ENCODE measurements around the gene BAZ1A.
A peak's percentile ranks its signal among the peaks of the same experiment; 100 is the strongest.

Gene BAZ1A

DNA sequence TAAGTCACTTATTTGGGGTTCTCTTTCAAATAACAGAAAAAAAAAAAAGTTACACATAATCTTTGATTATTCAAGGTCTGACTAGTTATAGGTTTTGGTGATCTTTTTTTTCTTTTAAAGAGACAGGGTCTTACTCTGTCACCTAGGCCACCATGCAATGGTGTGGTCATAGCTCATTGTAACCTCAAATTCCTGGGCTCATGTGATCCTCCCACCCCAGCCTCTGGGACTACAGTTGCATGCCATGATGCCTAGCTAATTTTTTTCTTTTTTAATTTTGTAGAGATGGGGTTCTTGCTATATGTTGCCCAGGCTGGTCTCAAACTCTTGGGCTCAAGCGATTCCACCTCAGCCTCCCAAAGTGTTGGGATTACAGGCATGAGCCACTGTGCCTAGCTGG lies 104.3 kb downstream of the BAZ1A start:
- no peaks in the 10 kb centered on the region for H3K9me3 ChIP-seq
- H3K4me1 ChIP-seq (ENCODE audit: control insufficient read depth in 1 of 2, insufficient read depth in 1 of 2, low read depth in 1 of 2, low read length in 1 of 2), result no peaks in the 10 kb centered on the region
- peaks cover 93% of the 10 kb centered on the region for H3K36me3 ChIP-seq
- no peaks in the 10 kb centered on the region for H3K27me3 ChIP-seq
- no peak overlapping the region for H3K4me3 ChIP-seq (ENCODE audit: low read depth in 1 of 2, low read length in 1 of 2)
- TF ChIP-seq, protein P1, sequence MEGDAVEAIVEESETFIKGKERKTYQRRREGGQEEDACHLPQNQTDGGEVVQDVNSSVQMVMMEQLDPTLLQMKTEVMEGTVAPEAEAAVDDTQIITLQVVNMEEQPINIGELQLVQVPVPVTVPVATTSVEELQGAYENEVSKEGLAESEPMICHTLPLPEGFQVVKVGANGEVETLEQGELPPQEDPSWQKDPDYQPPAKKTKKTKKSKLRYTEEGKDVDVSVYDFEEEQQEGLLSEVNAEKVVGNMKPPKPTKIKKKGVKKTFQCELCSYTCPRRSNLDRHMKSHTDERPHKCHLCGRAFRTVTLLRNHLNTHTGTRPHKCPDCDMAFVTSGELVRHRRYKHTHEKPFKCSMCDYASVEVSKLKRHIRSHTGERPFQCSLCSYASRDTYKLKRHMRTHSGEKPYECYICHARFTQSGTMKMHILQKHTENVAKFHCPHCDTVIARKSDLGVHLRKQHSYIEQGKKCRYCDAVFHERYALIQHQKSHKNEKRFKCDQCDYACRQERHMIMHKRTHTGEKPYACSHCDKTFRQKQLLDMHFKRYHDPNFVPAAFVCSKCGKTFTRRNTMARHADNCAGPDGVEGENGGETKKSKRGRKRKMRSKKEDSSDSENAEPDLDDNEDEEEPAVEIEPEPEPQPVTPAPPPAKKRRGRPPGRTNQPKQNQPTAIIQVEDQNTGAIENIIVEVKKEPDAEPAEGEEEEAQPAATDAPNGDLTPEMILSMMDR (IDR thresholded peaks at IDR 0.05), result no peak
- H3K27ac ChIP-seq, result no peak overlapping the region

DNA sequence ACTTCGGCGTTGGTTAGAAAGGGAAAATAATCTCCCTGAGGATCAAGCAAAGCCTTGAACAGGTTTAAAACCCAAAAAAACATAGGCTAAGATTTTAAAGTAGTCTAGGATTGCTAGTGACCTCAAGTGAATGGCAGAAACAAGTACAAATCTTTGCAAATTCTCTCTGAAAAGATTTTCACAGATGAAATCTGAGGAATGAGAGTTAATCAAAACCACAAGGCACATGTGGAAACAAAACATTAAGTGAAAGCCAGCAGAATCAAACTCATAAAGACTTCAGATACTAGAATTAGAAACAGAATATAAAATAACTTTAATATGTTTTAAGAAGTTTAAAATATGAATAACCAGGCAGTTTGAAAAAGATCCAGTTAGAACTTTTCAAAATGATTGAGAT lies 108.6 kb downstream of the BAZ1A start:
- TF ChIP-seq, protein P1 (IDR thresholded peaks at IDR 0.05), result no peak
- H3K4me1 ChIP-seq (ENCODE audit: control insufficient read depth in 1 of 2, insufficient read depth in 1 of 2, low read depth in 1 of 2, low read length in 1 of 2), result no peaks in the 10 kb centered on the region
- H3K9me3 ChIP-seq, result no peaks in the 10 kb centered on the region
- peaks cover 93% of the 10 kb centered on the region for H3K36me3 ChIP-seq
- peak overlapping the region; percentile 2 for H3K27ac ChIP-seq
- no peak overlapping the region for H3K4me3 ChIP-seq (ENCODE audit: low read depth in 1 of 2, low read length in 1 of 2)
- no peaks in the 10 kb centered on the region for H3K27me3 ChIP-seq

DNA sequence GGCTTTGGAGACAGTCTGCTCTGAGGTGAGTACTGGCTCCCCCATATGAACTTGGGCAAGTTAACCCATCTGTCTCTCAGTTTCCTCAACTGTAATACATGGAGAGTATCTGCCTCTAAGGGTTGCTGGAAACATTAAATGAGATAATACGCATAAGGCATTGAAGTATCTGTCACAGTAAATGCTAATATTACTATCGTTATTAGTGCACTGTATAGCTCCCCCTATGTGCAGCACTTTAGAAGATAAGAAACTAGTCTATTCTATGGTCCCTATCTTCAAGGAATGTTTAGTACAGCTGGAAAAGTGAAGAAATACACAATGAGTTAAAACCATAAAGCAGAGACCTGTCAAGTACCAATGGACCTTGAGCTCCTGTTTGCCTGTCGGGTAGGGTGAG lies 109.1 kb downstream of the BAZ1A start:
- no peaks in the 10 kb centered on the region for H3K27me3 ChIP-seq
- H3K4me3 ChIP-seq (ENCODE audit: low read depth in 1 of 2, low read length in 1 of 2), result no peak overlapping the region
- no peaks in the 10 kb centered on the region for H3K9me3 ChIP-seq
- peaks cover 93% of the 10 kb centered on the region for H3K36me3 ChIP-seq
- TF ChIP-seq, protein P1 (IDR thresholded peaks at IDR 0.05), result no peak
- H3K27ac ChIP-seq, result peak overlapping the region; percentile 2
- H3K4me1 ChIP-seq (ENCODE audit: control insufficient read depth in 1 of 2, insufficient read depth in 1 of 2, low read depth in 1 of 2, low read length in 1 of 2), result no peaks in the 10 kb centered on the region

DNA sequence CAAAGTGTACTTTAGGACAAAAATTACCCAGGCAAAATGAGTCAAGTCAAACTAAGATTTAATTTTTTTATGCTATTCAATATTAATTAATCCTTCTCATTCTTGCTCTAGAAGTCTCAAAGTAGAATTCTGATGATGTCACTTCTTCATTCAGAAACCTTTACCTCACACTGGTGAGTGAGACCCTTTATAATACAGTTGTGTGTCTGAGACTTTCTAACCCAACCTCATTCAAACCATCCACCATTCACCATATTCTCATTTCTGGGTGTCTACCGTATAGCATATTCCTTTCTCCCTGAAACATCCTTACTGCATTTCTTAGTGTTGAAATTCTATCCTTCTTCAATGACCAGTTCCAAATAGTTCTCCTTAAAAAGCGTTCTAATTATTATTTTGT lies 119.9 kb downstream of the BAZ1A start:
- H3K27me3 ChIP-seq, result no peaks in the 10 kb centered on the region
- no peaks in the 10 kb centered on the region for H3K4me1 ChIP-seq (ENCODE audit: control insufficient read depth in 1 of 2, insufficient read depth in 1 of 2, low read depth in 1 of 2, low read length in 1 of 2)
- H3K4me3 ChIP-seq (ENCODE audit: low read depth in 1 of 2, low read length in 1 of 2), result no peak overlapping the region
- H3K36me3 ChIP-seq, result peaks cover 93% of the 10 kb centered on the region
- TF ChIP-seq, protein P1 (IDR thresholded peaks at IDR 0.05), result no peak
- peak overlapping the region; percentile 21 for H3K27ac ChIP-seq
- H3K9me3 ChIP-seq, result no peaks in the 10 kb centered on the region

DNA sequence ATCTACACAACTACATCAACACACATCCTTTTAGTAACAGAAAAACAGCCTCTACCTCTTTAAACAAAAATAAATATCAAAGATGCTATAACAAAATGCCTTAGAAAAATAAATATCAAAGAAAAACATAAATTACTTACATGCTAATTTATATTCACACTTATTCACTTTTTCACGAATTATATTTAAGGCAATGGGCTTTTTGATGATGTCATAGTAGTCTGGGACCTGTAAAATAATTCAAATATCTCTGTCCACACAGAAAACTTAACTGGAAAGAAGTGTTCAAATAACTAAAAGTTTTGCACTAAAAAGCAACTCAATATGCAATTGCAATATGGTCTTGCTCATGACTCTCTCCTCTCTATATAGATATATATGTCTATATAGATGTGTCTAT lies 120.5 kb downstream of the BAZ1A start:
- H3K4me3 ChIP-seq (ENCODE audit: low read depth in 1 of 2, low read length in 1 of 2), result no peak overlapping the region
- no peaks in the 10 kb centered on the region for H3K4me1 ChIP-seq (ENCODE audit: control insufficient read depth in 1 of 2, insufficient read depth in 1 of 2, low read depth in 1 of 2, low read length in 1 of 2)
- no peaks in the 10 kb centered on the region for H3K27me3 ChIP-seq
- H3K27ac ChIP-seq, result no peak overlapping the region
- H3K36me3 ChIP-seq, result peaks cover 93% of the 10 kb centered on the region
- TF ChIP-seq, protein P1 (IDR thresholded peaks at IDR 0.05), result no peak
- H3K9me3 ChIP-seq, result no peaks in the 10 kb centered on the region

DNA sequence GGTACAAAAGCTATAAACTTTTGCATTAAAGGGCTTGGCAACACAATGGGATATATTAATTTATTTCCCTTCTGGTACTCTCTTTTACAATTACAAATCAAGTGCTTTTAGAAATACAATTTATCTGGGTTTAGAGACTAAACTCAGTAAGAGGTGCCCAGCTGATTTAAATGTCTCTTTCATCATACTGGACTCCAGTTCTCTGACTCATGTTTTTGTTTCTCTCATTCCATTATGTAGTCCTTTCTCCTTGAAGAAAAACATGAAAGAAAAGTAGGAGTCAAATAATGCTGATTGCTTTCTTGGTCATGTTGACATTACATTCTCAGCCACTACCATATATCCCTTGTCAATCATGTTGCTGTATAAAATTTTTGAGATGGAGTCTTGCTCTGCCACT lies 124.5 kb downstream of the BAZ1A start:
- TF ChIP-seq, protein P1 (IDR thresholded peaks at IDR 0.05), result no peak
- H3K27ac ChIP-seq, result no peak overlapping the region

More for the DNA sequence above, 124.5 kb downstream of the BAZ1A start:
- Histone ChIP-seq H3K9me3 (no peaks in the 10 kb centered on the region), H3K36me3 (peaks cover 56% of the 10 kb centered on the region), H3K4me1 (ENCODE audit: control insufficient read depth in 1 of 2, insufficient read depth in 1 of 2, low read depth in 1 of 2, low read length in 1 of 2) (no peaks in the 10 kb centered on the region), H3K27me3 (no peaks in the 10 kb centered on the region), H3K4me3 (ENCODE audit: low read depth in 1 of 2, low read length in 1 of 2) (no peak overlapping the region)

Measured in neutrophil (primary cell).